ENCODE measurements around the gene DHCR24.

- TF ChIP-seq CTCF (optimal IDR thresholded peaks at IDR 0.05 in 1 of 3, IDR thresholded peaks at IDR 0.05 in 1 of 3, conservative IDR thresholded peaks at IDR 0.05 in 1 of 3; ENCODE audit: extremely low read depth in 1 of 3, insufficient read depth in 2 of 3, low read length in 3 of 3) (no peak), EZH2 (IDR thresholded peaks at IDR 0.05; ENCODE audit: low read length) (no peak)
Observed at GRCh38 chr1:54884768-54885167, 2.2 kb downstream of the DHCR24 start.

Data from keratinocyte (primary cell).